ENCODE measurements around the gene TMEM140. TPM values are rescaled to one million over a fixed set of nuclear protein-coding genes. Genes with fewer than 3 reads are reported as not detected.

The TMEM140 gene
- total and polyA plus RNA-seq, 9 of the 15 experiments (the other 6 are each of a cell fraction or from before 2014, with no cell fraction given), result 0.03 to 0.82 (median 0.23) TPM

GRCh38 chr7:135169141-135169963, 21.5 kb downstream of the TMEM140 start (continued):
- TF ChIP-seq ZNF609 (CRISPR knock-in tag; IDR thresholded peaks at IDR 0.05; ENCODE audit: borderline replicate concordance), result no peak
- TF ChIP-seq RFX7 (CRISPR knock-in tag; IDR thresholded peaks at IDR 0.05), result 0 out of 2 replicates have a peak, but pooled peaks have one; percentile 50
- no peak; the same call in 1 of the 2 replicates for TF ChIP-seq GATAD2B (IDR thresholded peaks at IDR 0.05; ENCODE audit: borderline replicate concordance)
- no peak for TF ChIP-seq GABPB2 (CRISPR knock-in tag; conservative IDR thresholded peaks at IDR 0.05)
- peak; percentile 64; the same call in 1 of the 2 replicates for TF ChIP-seq MAFK (IDR thresholded peaks at IDR 0.05; ENCODE audit: low read length)
- peak; percentile 91 for TF ChIP-seq CTCFL (IDR thresholded peaks at IDR 0.05; ENCODE audit: borderline replicate concordance, insufficient read depth, low read depth, low read length, poor library complexity, severe bottlenecking)
- 0 out of 2 replicates have a peak, but pooled peaks have one; percentile 38 for TF ChIP-seq POLR2A (conservative IDR thresholded peaks at IDR 0.05)
- peak; percentile 40; the same call in 1 of the 2 replicates for TF ChIP-seq EP300 (IDR thresholded peaks at IDR 0.05; ENCODE audit: low read length)
- TF ChIP-seq CTCF (IDR thresholded peaks at IDR 0.05 in 2 of 3, conservative IDR thresholded peaks at IDR 0.05 in 1 of 3; ENCODE audit: insufficient read depth in 2 of 3, low read depth in 1 of 3, low read length in 3 of 3), result peak; percentile 78 to 87 (median 80)
- no peak for TF ChIP-seq PPARD (CRISPR knock-in tag; IDR thresholded peaks at IDR 0.05)
- 0 out of 2 replicates have a peak, but pooled peaks have one; percentile 28 for TF ChIP-seq SMC3 (conservative IDR thresholded peaks at IDR 0.05; ENCODE audit: insufficient read depth, low read depth, low read length)
- TF ChIP-seq FOSL1 (tag; conservative IDR thresholded peaks at IDR 0.05), result peak; percentile 54; the same call in 1 of the 2 replicates
- no peak for TF ChIP-seq ZNF274 (IDR thresholded peaks at IDR 0.05; ENCODE audit: borderline replicate concordance, low read depth, low read length)
- TF ChIP-seq ETS2 (tag; IDR thresholded peaks at IDR 0.05; ENCODE audit: borderline replicate concordance, poor library complexity, severe bottlenecking), result no peak
- TF ChIP-seq MYNN (IDR thresholded peaks at IDR 0.05), result 0 out of 2 replicates have a peak, but pooled peaks have one; percentile 52
- TF ChIP-seq MYNN (CRISPR knock-in tag; IDR thresholded peaks at IDR 0.05), result no peak
- TF ChIP-seq PCBP2 (IDR thresholded peaks at IDR 0.05; ENCODE audit: low read depth, low read length, poor library complexity, severe bottlenecking), result no peak
- TF ChIP-seq ZBTB8A (IDR thresholded peaks at IDR 0.05; ENCODE audit: partially characterized antibody), result no peak

All from K562 (cell line).